ENCODE data around the gene TNNC1.

Gene TNNC1

DNA sequence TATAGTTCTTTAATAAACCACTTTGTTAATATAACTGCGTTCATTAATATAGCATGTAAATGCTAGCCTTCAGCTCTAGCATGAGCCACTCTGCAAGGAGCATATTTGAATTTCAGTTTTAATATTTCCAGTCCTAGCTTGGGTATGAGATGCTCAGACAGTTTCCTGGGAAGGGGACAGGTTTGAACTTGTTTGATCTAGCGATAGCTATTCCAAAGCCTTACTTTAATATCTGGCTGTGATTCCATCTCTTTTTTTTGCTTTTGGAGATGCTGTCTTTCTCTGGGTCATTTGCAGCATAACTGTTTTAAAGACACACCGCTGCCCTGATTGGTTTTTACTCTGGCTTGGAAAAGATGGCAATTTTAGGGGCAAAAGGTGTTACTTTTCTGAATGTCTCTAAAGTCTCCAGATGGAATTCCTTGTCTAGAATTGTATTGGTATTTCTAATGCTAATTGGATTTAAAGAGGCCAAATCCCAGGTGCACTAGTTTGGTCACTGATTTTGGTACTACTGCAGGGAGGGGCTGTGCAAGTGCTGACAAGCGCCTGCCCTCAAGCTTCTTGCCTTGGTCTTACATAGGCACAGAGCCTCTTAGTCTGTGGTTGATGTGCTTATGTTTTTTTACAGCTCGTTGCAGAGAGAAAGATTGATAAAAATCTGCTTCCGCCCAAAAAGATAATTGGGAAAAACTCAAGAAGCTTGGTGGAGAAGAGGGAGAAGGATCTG lies 4.4 kb upstream of the TNNC1 start:
- DNase-seq (ENCODE audit: low read depth), result no peak

DNA sequence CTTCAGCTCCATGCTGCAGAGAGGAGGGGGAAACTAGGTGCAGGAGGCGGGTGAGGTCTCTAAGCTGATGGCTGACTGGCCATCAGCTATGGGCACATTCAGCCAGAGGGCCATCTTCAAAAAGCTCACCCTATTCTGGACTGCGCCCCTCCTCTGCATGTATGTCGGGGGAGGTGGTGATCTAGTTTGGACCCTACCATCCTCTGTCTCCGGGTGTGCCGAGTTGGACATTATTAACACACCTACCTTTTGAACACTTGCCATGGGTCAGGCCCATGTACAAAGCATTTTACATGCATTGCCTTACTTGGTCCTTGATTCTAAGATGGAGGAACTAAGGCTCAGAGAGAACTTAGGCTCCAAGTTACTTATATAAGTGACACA lies 3.0 kb upstream of the TNNC1 start:
- DNase-seq (ENCODE audit: low read depth), result no peak

DNA sequence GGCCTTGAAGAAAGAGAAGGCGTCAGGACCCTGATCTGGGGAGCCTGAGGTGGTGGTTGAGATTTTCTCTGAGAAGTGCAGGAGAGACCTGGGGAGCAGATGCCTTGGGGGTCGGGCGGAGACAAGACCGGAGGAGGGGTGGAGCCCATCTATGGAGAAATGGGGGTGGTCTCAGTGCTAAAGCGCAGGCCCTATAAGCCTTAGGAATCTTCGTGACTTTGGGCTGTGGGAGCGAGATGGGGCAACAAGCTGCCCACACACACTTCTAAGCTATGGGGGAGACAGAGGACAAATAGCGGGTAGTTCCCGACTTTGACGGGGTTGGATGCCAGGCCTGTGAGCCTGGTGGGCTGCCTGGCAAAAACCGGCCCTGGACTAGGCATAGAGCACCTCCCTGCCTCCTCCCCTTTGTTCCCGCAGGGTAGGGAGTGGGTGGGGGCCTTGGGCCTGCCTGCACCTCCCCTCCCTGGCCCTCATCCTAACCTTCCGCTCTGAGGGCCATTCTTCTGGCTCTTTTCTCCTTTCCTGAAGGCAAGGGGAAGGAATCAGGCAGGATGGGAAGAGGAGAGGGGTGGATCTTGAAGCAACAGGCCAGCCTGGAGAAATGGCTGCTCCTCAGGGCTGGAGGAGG lies 2.4 kb upstream of the TNNC1 start:
- peak; percentile 21 for DNase-seq (ENCODE audit: low read depth)

DNA sequence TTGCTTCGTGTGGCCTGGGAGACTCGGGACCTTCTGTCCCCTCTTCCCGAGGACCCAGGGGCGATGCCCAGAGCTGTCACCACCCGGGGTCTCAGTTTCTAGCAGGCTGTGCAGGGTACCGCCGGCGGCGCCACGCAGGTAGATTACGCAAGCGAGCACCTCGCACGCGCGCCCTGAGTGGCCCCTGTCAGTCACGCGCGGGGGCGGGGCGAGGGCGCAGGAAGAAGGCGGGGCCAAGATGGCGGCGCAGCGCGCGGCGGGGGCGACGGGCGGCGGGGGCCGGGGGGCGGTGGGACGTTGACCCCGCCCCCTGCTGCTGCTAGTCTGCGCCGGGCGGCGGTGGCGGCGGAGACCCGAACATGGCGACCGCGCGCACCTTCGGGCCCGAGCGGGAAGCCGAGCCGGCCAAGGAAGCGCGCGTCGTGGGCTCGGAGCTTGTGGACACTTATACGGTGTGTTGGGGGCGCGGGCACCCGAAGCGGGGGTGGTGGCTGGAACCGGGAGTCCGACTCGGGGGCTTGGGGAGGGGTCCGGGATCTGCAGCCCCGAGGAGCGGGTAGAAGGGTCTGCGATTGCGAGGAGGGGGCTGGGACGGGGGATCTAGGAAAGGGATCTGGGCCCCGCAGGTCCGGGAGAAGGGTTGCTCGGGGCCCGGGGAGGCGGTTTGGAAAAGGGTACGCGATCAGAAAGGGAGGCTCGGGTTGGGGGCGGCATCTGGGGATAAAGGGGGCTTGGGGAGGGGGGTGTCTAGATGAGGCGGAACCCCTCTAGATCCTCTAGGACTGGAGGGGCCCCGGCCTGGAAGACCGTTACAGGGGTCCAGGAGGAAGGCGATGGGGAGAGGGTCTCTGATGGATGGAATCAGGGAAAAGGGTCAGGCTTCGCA lies 1.7 kb upstream of the TNNC1 start, which contains the start of gene NISCH:
NISCH (plus strand) TSS at position 322 of the 886 bp plus-strand sequence; CDS start at position 360, 38 bp downstream.
- peak; percentile 54 for DNase-seq (ENCODE audit: low read depth)

DNA sequence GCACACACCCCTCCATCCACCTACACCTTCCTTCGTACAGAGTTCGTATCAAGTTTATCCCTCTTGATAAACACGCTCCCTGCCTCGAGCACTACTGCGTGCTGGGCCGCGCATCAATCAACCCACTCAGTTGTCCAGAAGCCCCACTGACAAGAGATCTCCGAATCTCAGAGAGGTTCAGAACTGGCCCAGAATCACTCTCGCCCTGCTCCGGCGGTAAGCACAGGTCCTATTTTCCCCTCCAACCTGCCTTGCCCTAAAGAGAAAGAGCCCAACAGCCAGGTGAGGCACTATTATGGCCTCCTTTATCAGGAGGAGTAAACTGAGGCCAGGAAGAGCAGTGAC lies 1.1 kb upstream of the TNNC1 start:
- DNase-seq (ENCODE audit: low read depth), result no peak

DNA sequence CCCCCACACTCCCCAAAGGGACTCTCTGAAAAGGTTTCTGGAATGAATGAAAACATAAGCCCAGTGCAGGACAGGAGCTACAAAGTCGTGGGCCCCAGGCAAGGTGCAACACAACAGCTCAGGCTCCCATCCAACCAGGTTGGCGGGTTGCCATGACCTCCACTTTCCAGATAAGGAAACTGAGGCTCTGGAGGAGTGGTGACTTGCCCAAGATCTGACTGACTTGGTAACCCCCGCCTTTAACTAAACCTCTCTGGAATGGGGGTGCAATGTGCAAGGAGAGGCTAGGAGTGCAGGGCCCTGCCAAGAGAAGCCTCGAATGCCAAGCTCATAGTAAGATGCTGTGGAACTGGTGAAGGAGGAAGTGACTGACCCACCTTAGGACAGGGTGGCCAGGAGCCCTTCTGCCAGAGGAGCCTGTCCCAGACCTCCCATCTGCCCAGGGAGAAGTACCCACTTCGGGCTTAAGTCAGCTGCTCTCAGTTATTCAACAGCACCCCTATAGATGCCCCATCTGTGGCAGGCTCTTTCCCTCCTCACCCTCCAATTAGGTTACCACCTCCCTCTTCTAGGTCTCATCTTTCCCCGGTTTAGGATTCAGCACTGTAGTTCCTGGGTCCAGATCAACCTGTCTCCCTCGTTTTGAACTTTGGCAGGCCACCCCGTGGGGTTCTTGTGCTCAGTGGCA lies 553 bp upstream of the TNNC1 start:
- DNase-seq (ENCODE audit: low read depth), result no peak

DNA sequence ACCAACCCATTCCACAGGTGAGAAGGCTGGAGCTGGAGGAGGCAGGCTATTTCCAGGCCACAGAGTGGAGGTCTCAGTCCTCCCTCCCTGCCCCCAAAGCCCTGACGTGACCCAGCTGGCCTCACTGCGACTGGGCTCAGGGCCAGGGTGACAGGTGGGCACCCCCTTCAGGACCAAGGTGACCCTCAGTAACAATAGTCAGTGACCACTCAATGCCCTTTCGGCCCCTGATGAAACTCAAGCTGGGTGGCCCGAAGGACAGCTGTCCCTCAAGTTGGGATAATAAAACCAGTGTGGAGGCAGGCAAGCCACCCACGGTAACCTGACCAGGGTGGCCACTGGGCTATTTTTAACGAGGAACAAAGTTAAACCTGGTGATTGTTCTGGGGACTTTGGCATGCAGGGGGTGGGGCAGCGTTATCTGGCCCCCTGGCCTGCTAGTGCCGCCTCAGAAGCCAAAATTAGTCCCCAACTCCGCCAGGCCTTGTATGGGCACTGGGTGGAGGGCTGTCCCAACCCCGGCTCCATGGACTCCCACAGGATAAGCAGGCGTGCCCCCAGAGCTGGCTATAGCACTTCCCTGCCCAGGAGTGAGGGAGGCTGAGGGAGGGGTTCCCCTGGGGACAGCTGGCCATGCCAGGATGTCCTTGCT lies 1.1 kb downstream of the TNNC1 start:
- DNase-seq (ENCODE audit: low read depth), result no peak

DNA sequence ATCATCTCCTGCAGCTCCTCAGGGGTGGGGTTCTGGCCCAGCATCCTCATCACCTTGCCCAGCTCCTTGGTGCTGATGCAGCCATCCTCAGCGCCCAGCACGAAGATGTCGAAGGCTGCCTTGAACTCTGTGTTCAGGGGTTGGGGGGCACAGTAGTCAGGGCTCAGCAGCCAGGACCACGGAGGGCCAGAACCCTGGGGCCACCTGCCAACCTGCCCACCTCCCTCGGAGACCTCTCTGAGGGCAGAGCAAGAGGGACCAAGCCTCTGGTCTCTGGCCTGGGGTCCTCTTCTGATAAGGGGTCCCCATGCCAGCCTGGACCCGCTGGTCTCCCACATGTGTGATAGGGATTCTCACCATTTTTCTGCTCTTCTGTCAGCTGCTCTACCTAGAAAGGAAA lies 1.7 kb downstream of the TNNC1 start:
- DNase-seq (ENCODE audit: low read depth), result no peak

DNA sequence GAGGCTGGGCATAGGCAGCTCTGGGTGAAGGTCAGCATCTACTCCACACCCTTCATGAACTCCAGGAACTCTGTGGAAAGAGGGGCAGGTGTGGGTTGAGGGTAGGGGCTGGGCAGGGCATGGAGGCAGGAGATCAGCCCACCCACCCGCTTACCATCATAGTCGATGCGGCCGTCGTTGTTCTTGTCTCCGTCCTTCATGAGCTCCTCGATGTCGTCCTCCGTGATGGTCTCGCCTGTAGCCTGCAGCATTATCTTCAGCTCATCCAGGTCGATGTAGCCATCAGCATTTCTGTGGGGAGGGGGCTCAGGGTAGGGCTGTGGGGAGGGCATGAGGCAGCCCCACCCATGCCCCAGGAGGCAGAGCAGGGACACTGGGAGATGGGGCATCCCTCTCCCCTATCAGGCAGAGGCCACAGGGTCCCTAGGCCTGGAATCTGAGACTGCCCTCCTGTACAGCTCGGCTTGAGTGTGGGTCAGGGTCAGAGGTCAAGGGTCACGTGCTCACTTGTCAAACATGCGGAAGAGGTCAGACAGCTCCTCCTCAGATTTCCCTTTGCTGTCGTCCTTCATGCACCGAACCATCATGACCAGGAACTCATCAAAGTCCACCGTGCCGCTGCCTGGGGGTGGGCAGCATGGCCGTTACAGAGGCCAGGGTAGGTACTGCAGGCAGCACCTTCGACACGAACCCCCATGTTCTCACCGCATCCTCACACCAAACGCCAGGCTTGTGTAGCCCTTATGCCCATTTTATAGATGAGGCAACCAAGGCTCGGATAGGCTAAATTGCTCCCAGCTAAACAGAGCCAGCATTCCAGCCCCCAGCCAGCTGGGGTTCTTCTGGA lies 2.4 kb downstream of the TNNC1 start:
- no peak for DNase-seq (ENCODE audit: low read depth)

DNA sequence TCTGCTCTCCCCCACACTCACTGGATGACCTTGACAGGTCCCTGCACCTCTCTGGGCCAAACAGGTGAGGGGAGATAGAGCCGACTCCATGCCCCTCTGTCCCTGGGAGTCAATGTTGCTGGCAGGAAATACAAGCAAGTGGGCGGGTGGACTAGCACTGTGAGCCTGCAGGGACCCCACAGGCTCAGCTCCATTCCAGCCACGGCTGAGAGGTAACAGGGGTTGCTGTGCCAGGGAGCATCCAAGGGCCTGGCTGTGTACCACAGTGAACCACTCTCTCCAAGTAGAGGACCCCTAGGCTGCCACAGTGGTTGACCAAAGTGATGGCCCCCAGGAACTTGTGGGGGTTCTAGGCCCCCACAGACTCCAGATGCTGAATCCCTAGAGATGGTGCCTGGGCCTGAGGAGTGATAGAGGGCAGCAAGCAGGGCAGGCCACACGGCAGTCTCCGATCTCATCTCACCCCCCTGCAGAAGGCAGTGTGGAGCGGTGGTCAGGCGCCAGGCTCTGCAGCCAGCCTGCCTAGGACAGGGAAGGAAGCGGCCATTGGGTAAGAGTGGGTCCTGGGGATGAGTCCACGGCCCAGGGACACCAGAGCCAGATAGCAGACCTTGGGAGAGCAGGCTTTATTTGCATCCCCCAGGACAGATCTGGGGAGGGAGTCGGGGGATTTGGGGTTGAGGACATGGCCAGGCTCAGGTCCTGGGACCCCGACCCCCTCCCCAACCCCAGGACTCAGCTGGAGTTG lies 3.2 kb downstream of the TNNC1 start:
- DNase-seq (ENCODE audit: low read depth), result no peak

DNA sequence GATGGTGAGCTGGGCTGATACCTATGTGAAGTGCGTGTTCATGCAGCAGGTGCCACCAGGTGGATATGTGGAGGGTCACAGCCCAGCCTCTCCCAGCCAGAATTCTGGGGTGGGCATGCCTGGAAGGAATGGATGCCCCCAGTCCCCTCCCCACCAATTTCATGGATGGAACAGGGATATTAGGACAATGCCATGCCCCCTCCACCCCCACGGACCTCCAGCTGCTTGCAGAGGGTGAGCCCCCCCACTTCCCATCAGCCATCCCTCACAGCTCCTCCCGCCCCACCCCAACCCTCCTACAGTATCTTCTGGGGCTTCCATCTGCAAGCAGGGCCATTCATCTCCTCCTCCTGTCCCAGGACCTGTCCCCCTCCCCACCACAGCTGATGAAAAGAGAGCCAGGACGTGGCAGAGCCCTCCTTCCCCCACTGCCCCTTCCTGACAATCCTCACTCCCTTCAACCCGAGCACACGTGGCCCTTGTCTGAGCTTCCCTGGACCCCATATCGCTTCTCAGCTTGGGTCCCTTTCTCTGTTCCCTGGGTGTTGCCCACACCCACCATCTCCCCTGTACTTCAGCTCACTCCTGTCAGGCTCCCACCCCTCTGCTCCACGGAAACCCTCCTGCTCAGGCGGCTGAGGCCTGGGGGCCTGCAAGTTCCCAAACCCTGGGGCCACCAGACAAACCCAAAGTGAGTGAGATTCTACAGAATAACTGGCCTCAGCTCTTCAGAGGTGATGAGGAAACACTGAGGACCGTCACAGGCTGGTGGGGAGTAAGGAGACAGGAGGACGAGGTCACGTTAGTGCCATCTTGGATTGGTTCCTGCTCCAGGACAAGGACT lies 6.1 kb downstream of the TNNC1 start:
- no peak for DNase-seq (ENCODE audit: low read depth)

DNA sequence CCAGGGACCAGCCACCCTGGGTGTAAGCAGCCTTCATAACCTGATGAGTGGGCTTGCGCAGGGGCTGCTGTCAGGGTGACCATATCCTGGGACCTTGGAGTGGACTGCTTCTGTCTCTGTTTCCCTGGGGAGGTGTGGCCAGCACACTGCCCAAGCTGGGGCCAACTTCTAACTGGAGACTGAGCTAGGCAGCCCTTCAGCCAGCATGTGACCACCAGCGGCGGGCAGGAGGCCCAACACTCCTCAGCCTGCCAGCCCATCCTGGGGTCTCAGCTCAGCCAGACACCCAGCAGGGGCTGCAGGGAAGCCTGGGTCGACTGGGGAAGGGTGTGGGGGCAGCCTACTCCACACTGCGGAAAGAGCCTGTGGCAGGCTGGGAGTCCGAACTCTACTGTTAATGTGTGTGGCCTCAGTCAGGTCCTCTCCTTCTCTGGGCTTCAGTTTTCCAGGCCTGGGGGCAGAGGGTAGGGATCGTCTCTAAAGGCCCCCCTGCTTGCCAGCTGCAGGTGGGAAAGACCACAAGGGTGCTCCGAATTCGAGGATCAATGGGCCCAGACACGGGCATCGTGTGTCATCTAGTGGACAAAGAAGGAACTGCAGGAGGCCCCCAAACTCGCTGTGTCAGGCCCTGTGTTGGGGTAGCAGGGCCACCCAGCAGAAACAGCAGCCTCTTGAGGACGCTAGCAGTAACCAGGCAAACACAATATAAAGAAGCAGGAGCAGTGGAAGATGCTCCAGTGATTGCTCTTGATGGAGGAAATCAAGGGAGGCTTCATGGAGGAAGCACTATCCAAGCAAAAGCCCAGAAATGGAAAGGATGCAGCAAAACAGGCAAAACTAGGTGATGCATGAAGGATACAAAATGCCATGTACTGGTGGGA lies 7.0 kb downstream of the TNNC1 start:
- DNase-seq (ENCODE audit: low read depth), result peak; percentile 21

DNA sequence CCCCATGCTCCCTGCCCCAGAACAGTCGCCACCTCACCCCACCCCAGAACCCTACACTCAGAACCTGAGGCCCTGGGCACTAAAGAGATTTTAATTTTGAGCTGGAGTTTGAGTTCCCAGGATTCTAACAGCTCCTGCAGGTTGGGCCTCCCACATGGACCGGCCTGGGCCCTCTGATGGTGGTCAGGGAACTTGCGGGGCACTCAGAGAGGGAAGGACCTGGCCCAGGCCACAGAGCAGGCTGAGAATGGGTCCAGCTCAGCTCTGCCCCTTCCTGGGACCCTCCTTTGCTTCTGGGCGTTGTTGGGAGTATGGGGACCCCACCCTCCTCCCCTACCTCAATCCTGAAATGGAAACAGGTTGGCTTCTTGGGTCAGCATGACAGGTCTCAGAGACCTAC lies 7.8 kb downstream of the TNNC1 start:
- no peak for DNase-seq (ENCODE audit: low read depth)

DNA sequence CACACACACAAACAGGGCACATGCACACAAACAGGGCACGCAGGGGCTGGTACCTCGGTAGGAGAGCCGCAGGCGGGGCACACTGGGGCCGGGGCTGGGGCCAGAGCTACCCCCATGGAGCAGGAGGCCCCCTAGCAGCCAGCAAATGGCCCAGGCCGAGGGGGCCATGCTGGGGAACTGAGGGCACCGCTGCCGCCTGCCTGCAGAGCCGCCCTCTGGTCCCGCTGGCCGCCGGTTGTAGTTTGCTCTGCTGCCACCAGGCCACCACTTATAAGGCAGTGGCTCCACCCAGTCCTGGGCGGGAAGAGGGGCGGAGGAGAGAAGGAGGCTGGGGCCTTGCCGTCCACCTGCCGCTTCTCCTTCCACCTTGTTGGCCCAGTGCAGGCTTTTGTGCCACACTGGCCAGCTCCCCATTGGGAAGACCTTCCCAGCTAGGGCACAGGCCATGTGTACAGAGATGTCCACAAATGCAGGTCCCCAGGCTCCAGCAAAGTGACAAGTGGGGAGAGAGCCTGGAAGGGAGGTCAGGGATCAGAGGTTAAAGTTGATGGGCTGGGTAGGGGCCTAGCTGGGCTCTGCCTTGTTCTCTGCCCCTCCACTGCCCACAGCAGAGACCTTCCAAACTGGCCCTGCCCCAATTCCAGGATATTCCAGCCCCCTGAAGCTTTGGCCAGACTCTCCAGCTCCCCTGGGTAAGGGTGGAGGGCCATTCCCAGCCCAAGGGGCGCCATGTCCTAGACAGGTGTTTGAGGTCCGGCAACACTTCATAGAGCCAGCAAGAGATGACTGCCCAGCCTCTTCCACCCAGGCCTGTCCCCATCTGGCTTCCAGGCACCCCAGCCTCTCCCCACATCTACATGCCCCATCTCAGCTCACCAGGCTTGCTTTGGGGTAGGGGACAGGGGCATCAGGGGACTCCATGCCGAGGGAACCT lies 8.7 kb downstream of the TNNC1 start, which contains the start of gene SEMA3G:
SEMA3G (minus strand) TSS at position 244 of the 934 bp plus-strand sequence; CDS start at position 168, 76 bp downstream.
- peak; percentile 25 for DNase-seq (ENCODE audit: low read depth)

DNA sequence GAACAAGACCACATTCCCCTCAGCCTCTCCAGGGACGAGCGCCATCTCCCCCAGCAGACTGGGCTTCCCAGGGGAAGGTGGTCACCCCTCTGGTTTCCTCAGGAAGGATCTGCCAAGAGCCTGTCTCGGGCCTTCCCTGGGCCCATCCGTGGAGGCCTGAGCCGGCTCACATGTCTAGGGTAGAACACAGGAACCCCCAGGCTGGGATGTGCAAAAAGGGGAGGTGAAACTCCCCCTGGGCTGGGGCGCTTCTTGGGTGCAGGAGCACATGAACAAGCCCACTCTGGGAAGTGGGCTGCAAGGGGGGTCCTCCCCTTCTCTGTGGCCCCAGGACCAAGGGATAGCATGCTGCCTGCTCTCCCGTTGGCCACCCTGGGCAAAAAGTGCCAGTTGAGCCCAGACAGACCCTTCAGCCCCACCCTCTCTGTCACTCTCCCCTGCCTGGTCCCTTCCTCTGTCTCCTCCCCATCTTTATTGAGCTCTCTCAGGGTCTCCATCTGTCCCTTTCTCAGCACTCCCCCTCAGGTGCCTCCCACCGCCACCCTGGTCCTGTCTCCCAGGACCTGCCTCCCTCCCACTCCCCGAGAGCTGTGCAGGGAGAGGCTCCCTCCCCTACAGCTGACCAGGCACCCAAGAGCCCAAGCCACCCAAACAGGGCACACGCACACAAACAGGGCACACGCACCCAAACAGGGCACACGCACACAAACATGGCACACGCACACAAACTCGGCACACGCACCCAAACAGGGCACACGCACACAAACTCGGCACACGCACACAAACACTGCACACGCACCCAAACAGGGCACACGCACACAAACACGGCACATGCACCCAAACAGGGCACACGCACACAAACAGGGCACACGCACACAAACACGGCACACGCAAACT lies 9.8 kb downstream of the TNNC1 start:
- DNase-seq (ENCODE audit: low read depth), result no peak

DNA sequence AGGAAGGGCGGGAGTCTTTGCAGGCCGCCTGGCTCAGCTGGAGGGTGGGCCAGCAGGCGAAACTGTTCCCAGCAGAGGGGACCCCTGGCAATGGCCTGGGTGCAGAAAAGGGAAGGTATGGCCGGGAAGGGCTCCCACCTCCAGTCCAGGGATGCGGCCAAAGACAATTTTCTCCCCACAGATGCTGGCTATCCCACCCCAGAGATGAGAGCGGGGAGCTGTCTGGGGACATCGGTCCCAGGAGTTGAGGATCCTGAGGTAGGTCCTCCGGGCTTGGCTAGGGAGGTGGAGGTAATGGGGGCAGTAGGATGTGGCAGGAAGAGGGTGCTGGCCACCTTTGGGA lies 10.6 kb downstream of the TNNC1 start:
- no peak for DNase-seq (ENCODE audit: low read depth)

Data from stromal cell of bone marrow (primary cell).